Measurements from ENCODE around the gene CPT1B. TPM values are rescaled to one million over a fixed set of nuclear protein-coding genes. Genes with fewer than 3 reads are reported as not detected.

Gene CPT1B
- 10 to 100 TPM in 1 of 4 donors, 1 to 10 TPM in 3; 4.7 to 12.0 (median 6.8) TPM for total RNA-seq

DNA sequence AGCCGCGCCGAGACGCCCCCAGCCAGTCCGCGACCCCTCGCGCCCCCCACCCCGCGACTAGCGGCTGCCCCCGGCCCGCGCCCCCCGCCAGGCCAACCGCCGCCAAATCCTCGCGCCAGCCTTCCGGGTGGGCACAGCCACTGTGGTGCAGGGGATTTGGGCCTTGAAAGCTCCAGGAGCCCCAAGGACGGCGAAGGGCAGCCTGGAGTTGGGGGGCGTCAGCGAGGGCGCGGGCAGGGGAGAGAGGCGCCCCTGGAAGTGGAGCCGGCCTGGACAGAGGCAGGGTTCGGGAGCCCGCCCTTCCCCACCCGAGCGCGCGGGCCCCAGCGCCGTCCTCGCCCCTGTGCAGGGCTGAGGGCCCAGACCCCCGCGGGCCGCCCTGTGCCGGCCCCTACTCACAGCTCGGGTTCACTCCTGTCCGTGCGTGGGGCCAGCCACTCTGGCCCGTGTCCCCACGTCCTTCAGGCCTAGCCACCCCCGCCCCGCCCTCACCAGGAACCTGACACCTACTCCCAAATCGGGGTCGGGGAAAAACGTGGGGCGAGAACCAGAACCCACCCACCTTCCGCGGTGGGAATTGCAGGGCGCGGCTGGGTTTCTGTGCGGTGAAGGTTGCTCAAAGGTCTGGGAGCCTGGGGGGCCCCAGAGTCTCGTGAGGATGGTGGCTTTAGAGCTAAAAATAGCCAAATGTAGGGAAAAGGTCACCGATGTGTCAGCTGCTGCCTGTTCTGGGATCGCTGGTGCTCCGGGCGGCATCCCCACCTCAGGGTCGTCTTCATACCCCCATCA, at the start of gene CPT1B:
Gene CPT1B (minus strand): TSS at position 441 of the 789 bp plus-strand sequence. CDS start 512 bp downstream, outside the sequence.
- intact Hi-C loops (cut with DNase I; ENCODE audit: low total_unique reads) = no loop called here
- WGBS, 2 donors = 25 to 28% methylated on average over 23 to 32 of the region's 63 CpGs

GRCh38 chr22:50626850-50627641, 48.8 kb upstream of the CPT1B start:
- intact Hi-C loops (cut with DNase I; ENCODE audit: low total_unique reads) = no loop called here
- 63 to 69% methylated on average over 29 to 40 of the region's 42 CpGs for WGBS, 2 donors
- DNase-seq (ENCODE audit: low spot score in 2 of 2) = no peak
- TF ChIP-seq, protein P1, sequence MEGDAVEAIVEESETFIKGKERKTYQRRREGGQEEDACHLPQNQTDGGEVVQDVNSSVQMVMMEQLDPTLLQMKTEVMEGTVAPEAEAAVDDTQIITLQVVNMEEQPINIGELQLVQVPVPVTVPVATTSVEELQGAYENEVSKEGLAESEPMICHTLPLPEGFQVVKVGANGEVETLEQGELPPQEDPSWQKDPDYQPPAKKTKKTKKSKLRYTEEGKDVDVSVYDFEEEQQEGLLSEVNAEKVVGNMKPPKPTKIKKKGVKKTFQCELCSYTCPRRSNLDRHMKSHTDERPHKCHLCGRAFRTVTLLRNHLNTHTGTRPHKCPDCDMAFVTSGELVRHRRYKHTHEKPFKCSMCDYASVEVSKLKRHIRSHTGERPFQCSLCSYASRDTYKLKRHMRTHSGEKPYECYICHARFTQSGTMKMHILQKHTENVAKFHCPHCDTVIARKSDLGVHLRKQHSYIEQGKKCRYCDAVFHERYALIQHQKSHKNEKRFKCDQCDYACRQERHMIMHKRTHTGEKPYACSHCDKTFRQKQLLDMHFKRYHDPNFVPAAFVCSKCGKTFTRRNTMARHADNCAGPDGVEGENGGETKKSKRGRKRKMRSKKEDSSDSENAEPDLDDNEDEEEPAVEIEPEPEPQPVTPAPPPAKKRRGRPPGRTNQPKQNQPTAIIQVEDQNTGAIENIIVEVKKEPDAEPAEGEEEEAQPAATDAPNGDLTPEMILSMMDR (IDR thresholded peaks at IDR 0.05) = no peak
- TF ChIP-seq POLR2A (IDR thresholded peaks at IDR 0.05) = no peak
- H3K4me3 ChIP-seq (ENCODE audit: low read depth, poor library complexity, severe bottlenecking) = peak overlapping the region; percentile 61

More for the DNA sequence above, at the start of gene CPT1B:
- H3K4me3 ChIP-seq (ENCODE audit: low read depth, poor library complexity, severe bottlenecking) = no peak within 1 kb of the TSS
- no peak for TF ChIP-seq POLR2A (IDR thresholded peaks at IDR 0.05)
- TF ChIP-seq, protein P1 (IDR thresholded peaks at IDR 0.05) = no peak
- DNase-seq (ENCODE audit: low spot score in 2 of 2) = no peak

- DNase-seq (ENCODE audit: low spot score in 2 of 2) = no peak
- WGBS, 2 donors = 83 to 89% methylated on average over 8 to 10 of the region's 12 CpGs
- TF ChIP-seq POLR2A (IDR thresholded peaks at IDR 0.05) = no peak
- TF ChIP-seq, protein P1 (IDR thresholded peaks at IDR 0.05) = no peak
- H3K4me3 ChIP-seq (ENCODE audit: low read depth, poor library complexity, severe bottlenecking) = no peak overlapping the region
- intact Hi-C loops (cut with DNase I; ENCODE audit: low total_unique reads) = no loop called here
These were observed 48.2 kb upstream of the CPT1B start for GRCh38 chr22:50626314-50626849.

GRCh38 chr22:50625568-50626313, 47.5 kb upstream of the CPT1B start:
- 89 to 92% methylated on average over 27 of the region's 27 CpGs for WGBS, 2 donors
- H3K4me3 ChIP-seq (ENCODE audit: low read depth, poor library complexity, severe bottlenecking) = no peak overlapping the region
- intact Hi-C loops (cut with DNase I; ENCODE audit: low total_unique reads) = no loop called here
- DNase-seq (ENCODE audit: low spot score in 2 of 2) = peak in 1 of 2 donors; percentile 80
- TF ChIP-seq, protein P1 (IDR thresholded peaks at IDR 0.05) = no peak
- no peak for TF ChIP-seq POLR2A (IDR thresholded peaks at IDR 0.05)

DNA sequence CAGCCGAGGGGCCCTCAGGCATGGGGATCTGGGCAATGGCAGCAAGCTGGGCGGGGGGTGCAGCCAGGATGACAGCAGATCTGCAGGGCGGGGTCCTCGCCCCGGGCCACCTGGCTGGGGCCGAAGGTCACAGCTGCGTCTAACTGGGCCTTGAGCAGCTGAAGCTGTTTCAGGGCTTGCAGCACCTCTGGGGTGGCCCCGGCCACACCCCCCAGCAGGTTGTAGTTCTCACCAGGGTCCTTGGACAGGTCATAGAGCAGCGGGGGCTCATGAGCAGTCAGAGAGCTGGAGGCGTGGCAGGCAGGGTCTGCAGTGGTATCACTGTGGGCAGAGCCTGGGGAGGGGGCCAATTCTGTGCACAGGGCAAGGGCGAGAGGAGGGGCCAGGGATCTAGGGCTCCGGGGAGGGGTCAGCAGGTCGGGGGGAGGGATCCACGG, 46.9 kb upstream of the CPT1B start:
- WGBS, 2 donors = 63 to 77% methylated on average over 9 to 14 of the region's 14 CpGs
- TF ChIP-seq POLR2A (IDR thresholded peaks at IDR 0.05) = no peak
- TF ChIP-seq, protein P1 (IDR thresholded peaks at IDR 0.05) = no peak
- no peak overlapping the region for H3K4me3 ChIP-seq (ENCODE audit: low read depth, poor library complexity, severe bottlenecking)
- intact Hi-C loops (cut with DNase I; ENCODE audit: low total_unique reads) = no loop called here
- DNase-seq (ENCODE audit: low spot score in 2 of 2) = peak in 1 of 2 donors; percentile 82

All from lower leg skin (tissue), 4 donors.